ENCODE measurements around the gene OTOGL.
"Not testable (repeated sequence)": the region's sequence is repeated elsewhere in the genome, so short reads cannot be mapped to it uniquely, and the experiment has no call there.

Gene OTOGL, protein sequence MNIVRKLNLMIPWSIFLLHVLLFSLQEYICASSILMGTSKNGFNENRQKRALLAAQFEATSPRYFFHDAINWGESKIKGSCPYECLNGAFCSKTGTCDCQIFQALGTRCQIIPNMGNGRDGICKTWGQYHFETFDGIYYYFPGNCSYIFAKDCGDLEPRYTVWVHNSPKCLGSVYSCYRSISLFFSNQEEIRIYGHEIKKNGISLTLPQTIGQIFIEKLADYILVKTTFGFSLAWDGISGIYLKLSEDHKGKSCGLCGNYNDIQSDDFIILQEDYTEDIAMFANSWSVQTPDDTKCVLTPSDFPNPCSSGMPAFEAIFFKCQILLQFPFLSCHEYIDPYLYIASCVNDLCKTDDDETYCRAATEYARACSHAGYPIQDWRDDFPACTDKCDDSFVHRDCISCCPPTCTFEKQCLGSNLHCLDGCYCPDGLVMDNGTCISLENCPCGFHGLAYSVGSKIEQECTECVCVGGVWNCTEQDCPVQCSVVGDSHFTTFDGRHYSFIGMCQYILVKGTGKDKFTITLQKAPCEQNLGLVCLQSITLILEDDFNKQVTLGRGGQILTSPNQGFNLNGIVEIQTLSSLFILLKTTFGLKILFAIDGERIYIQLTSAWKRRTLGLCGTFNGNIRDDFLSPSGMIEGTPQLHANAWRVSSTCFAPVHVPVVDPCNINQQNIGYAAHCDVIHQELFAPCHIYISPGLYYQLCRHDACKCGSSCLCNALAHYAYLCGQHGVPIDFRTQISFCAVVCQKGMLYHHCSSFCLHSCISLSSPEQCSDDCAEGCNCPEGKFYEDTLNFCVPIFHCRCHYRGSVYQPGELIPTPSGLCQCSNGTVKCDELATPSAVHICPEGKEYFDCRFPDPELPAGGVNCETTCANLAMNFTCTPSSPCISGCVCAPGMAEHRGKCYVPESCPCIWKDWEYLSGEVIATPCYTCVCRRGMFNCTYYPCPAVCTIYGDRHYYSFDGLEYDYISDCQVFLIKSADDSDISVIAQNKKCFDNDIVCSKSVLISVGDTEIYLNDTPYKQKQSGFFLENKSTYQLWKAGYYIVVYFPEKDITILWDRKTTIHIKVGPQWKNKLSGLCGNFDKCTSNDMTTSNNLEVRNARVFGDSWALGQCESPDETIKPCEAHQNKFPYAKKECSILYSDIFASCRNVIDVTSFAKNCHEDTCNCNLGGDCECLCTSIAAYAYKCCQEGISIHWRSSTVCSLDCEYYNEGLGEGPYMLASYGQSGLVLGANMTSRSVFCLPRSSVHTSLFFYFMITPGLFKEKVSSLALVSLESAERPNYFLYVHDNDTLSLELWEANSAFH (N-terminal part only)

DNA sequence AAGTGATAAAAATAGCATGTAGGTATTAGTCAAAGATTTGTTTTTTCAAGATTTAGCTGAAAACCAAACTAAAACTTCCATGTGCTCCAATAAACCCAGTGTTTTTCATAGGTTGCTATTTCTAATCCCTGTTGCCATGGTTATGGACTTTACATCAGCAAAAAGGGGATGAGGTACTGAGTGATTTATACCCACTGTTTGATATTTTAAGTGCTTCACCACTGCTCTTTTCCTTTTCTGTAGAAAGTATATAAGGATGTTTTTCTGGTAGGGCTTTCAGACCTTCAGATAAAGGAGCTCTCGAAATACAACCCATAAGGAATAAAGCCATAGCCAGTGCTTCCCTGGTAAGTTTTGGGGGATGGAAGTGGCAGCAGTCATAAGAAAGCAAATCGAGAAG, at the start of gene OTOGL:
OTOGL (plus strand) TSS at position 279 of the 400 bp plus-strand sequence. CDS start 109,895 bp downstream, outside the sequence.
- DNase-seq: no peak

DNA sequence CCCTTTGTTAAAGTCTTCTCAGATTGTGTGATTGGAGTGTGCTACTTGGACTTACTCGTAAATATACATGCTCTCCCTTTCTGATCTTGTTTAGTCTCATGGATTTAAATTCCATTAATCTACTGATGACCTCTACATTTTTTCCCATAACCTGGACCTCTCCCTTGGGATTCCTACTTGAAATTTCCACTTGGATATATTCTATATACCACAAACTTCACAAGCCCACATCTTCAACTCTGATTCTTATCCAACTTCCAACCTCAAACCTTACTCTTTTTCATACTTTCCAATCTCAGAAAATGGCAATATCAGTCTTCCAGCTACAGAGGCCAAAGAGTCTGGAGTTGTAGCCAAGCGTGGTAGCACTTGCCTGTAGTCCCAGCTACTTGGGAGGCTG, 49.1 kb upstream of the OTOGL start:
- DNase-seq: no peak

DNA sequence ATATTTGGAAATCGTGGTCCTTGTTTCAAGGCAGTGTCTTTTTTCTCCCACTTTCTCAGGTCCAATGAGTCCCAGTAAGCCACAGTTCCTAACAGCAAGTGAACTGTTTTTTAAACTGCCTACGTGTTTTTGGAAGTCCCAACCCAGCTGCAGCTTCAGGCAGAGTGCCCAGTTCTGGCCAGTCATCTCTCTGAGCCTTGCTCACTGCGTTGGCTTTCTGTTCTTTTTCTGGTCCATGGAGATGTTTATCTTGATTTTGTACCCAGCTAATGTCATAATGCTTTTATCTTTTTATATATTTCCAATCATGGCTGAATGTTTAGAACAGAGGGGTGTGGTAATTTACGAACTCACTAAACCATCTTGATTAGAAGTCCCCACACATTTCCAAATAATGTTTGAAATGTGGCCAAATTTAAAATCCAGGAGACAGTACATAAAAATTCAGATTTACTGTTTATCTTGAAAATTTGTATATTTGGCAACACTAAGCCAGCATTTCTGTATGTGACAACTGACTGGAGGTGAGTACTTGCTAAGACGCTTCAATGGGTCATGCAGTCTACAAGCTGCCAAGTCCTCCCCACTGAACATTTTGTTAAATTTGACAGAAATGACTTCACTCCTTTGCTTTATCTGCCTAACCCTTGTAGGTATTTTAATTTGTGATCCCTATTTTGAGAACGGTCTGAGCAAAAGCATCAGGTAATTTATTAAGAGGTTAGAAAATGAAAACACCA, 46.1 kb upstream of the OTOGL start:
- DNase-seq: no peak

DNA sequence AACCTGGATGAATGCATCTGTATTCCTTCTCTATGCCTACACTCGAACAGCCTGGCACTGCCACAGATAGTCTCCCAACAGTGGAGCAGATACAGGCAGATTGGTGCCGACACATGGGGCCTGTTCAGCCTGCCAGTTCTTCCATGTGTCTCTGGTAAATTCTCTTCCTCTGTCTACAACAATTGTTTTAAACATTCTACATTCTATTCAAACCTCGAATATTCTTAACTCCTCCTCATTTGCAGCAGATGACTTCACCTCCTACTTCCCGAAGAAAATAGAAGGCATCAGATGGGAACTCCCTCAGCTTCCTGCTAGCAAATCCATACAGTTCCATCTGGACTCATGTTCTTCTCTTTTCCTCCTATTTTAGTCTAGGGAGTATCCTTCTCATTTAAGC, 43.1 kb upstream of the OTOGL start:
- no peak for DNase-seq

DNA sequence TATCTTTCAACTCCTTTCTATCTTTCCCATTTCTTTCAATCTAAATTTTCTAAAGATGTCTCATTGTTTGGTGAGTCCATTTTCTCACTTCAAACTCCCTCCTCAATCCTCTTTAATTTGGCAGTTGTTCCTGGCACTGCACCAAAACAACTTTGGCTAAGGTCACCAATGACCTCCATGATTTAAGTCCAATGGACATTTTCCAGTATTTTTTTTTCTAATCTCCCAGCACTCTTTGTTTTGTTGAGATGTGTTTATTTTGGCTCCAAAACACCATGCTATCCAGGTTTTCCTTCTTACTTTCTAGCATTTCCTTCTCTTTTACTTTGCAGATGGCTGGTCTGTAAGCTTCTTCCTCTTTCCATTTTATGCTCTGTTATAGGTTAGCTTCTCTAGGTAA, 42.5 kb upstream of the OTOGL start:
- DNase-seq: no peak

DNA sequence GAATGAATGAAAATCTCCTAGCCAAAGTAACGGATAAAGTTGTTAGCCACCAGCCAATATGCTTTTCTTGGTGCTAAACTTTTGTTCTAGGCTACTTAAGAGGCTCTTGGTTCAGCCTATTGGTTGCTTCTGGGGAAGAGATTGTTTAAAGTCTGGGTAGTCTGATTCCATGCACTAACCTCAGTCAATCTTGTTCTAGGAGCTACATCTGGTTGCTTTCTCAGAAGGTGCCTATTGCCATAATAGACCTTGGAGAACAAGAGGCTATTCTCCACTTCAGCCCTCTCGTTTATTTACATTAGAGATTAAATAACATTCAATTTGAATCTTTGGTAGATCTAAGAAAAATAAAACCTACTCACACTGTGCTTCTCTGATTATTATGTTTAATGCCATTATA, 40.8 kb upstream of the OTOGL start:
- no peak for DNase-seq

DNA sequence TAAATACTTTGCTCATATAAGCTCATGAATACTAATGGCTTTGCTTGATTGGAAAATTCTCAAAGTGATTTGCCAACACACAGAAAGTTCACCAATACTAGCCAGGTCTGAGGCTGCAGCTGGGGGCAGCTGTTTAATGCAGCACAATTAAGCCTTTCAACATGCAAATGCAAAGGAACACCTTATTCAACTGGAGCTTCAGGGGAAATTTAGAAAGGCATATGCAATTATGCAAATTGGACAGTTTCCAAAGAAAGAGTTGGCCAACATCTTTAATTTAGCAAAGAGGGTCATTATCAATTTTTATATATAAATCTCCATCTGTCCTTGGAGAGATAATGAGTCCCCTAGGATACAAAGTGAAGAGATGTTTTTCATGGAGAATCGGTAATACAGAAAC, 40.2 kb upstream of the OTOGL start:
- DNase-seq: no peak

DNA sequence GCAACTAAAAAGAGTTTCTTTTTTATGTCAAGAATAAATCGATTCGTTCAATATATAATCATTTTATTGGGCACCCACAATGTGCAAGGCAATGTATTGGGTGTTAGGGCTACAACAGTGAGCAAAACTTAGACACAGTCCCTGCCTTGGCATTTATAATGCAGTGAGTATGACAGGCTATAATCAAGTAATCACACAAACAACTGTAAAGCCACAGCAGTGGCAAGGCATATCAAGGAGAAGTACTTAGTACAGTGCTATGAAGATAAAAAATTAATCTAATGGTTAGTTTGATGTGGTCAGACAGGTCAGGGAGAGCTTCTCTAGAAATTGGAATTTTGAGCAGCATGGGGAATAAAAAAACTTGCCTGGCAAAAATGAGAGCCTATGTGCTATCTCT, 39.5 kb upstream of the OTOGL start:
- DNase-seq: no peak

DNA sequence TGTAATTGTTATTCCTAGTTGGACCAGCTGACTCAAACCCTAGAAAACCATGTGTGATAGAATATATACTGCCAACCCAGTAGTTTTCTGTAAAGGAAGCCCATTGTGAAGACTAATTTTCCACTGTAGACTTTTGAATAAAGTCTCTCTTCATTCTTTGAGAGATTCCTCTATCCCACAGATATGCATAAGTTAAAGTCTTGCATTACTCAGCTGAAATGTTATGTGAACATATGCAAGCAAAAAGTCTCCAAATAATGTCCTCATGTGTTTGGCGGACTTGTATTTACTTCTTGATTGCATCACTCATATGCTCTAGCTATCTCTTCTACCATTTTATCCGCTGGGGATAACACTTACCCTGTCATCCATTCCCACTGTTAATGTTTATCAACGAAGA, 35.1 kb upstream of the OTOGL start:
- no peak for DNase-seq

DNA sequence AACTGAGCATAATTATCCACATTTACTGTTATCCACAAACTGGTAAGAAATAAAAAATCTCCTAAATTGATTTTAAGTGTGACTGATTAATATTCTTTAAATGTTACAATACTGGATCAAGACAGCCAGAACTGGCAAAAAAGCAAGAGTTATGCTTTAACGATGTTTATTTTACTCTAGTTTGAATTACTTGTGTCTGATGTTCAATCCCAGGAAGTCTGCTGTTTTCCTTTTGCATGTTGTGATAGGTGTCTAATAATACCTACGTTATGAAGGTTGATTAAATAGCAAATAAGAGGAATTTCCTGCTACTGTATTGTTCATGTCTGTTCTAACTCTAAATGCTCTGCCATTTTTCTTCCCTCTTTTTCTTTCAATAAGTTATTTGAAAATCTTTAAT, 34.4 kb upstream of the OTOGL start:
- no peak for DNase-seq

DNA sequence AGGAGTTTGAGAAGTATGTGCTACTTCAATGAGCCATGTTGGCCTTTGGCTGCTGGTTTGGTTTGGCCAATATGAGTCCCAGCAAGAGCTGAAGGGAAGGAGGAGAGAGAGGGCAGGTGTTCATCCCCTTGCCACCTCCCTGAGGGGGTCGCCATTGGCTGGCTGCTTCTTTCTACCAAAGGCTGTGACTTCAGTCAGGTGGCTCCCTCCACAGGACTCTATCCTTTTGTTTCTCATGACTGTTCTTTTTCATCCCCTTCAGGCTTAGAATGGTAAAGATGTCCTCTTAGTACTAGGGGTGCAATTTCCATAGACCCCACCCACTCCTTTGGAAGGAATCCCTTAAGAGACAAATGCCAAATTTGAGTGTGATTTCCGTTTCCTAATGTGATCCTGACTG, 31.2 kb upstream of the OTOGL start:
- DNase-seq: no peak

DNA sequence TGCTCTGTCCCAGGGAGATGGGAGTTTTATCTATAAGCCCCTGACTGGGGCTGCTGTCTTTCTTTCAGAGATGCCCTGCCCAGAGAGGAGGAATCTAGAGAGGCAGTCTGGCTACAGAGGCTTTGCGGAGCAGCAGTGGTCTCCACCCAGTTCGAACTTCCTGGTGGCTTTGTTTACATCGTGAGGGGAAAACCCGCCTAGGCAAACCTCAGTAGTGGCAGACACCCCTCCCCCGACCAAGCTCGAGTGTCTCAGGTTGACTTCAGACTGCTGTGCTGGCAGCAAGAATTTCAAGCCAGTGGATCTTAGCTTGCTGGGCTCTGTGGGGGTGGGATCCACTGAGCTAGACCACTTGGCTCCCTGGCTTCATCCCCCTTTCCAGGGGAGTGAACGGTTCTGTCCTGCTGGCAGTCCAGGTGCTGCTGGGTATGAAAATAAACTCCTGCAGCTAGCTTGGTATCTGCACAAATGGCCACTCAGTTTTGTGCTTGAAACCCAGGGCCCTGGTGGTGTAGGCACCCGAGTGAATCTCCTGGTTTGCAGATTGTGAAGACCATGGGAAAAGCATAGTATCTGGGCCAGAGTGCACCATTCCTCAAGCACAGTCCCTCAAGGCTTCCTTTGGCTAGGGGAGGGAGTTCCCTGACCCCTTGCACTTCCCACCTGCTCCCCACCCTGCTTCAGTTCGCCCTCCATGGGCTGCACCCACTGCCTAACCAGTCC, 15.3 kb upstream of the OTOGL start:
- not testable (repeated sequence) for DNase-seq

DNA sequence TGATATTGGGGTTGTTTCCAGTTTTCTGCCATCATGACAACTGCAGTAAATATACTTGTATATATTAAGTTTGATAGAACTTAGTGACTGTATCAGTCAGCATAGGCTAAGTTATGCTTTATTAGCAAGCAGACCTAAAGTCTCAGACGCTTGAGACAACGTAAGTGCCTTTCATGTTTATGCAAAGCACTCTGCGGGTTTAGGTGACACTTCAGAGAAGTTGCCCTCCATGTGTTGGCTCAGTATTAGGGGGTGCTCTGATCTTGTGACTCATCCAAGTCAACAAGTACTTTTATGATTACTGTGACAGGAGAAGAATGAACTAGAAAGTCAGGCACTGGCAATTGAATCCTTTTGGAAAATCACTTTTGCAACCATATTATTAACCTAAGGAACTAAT, 13.3 kb upstream of the OTOGL start:
- no peak for DNase-seq

DNA sequence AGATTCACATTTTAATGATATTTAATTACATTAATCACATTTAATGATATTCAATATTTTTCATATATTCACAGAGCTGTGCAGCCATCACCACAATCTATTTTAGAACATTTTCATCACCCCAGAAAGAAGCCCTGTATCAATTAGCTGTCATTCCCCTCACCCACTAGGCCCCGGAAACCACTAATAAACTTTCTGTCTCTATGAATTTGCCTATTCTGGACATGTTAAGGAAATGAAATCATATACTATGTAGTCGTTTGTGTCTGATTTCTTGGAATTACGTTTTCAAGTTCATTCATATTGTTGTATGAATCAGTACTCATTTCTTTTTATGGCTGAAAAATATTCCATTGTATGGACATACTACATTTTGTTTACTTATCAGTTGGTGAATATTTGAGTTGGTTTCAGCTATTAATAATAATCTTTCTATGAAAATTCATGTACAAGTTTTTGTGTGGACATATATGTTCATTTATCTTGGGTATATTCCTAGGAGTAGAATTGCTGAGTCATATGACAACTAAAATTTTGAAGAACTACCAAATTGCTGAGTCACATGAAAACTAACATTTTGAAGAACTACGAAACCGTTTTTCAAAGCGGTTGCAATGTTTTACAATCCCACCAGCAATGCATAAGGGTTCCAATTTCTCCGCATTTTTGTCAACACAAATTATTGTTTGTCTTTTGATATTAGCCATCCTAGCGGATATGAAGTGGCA, 11.7 kb upstream of the OTOGL start:
- DNase-seq: no peak

DNA sequence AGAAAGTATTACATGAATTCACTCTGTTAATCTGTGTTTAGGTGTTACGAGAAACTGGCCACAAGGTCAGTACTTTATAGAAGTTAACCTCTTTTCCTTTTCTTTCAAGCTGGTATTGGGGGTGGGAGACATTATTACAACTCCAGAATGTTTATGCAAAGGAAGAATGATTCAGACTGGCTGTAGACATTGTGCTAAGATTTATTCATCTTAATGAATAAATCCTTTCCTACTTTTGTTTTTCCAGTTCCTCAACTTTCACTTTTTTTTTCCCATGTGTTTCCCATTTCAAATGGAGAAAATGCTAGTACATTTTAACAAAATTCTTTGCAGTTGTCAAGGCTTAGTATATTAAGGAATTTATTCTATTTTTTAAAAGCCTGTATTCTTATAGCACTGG, 1.3 kb downstream of the OTOGL start:
- DNase-seq: no peak

DNA sequence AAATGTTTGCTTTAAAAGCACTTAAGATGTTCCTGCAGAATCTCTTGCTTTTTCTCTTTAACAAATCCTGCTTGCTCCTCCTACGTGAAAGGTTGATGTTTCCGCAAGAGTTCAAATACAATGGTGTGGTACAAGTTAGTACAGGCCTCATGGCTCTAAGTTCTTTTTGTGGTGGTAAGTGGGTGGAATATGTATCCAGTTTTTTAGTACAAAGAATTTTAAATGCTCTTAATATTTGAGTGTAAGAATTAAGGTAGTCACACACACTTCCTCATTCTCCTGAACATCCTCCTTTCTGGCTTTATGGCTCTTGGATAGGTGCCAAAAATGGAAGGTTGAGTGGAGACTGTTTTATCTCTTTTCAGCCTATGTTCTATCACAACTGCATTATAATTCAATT, 1.8 kb downstream of the OTOGL start:
- no peak for DNase-seq

DNA sequence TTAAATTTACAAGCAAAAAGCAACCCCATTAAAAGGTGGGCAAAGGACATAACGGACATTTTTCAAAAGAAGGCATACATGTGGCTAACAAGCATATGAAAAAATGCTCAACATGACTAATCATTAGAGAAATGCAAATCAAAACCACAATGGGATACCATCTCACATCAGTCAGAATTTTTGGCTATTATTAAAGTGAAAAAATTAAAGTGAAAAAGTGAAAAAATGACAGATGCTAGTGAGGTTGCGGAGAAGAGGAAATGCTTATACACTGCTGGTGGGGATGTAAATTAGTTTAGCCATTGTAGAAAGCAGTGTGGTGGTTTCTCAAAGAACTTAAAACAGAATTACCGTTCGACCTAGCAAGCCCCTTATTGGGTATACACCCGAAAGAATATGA, 7.9 kb downstream of the OTOGL start:
- DNase-seq: no peak

DNA sequence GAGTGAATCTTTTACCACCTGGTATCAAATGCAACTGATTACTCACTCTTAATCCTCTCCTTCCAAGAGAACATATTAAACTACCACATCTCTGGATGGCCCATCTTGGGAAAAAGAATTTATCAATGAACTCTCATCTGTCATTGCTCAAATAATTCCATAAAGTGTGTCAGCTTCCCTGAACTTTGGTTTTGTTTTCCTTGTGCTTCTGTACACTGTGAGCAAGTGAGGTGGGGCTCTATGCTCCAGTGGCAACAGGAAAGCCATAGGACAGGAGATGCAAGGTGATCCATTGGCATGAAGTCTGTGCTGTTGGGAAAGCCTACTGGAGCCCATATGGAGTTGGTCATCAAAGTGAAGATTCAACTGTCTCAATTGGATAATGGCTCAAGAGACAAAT, 17.4 kb downstream of the OTOGL start:
- no peak for DNase-seq

DNA sequence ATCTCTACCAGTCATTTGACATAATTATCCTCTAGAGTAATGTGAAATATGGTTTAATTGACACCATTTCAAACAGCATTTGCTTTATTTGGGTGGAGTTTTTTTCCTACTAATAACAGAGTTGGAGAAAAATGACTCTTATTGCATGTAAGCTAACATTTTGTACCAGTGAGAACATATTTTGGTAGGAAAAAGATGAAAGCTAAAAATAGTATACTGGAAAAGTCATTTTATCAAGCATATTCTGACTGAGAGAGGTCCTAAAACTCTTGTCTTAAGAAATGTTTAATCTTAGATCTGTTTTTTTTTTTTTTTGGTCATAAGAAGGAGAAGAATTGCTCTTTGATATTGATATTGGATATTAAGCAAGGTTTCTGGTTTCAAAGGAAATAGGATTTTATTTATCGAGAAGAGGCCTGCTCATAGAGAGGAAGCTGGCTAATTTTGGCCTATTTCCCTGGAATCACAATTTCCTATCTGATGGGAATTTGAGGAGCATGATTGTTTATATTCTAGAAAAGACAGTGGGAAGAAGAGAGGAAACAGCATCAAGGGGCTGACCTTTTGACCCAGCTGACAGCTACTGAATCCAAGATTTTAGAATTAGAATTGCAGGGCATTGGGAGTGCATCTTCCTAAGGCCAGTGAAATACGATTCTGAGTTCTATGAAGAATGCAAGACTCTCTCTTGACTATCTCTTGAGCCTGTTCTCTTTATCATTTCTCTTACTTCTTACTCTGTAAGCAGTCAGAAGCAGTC, 19.4 kb downstream of the OTOGL start:
- DNase-seq: no peak

DNA sequence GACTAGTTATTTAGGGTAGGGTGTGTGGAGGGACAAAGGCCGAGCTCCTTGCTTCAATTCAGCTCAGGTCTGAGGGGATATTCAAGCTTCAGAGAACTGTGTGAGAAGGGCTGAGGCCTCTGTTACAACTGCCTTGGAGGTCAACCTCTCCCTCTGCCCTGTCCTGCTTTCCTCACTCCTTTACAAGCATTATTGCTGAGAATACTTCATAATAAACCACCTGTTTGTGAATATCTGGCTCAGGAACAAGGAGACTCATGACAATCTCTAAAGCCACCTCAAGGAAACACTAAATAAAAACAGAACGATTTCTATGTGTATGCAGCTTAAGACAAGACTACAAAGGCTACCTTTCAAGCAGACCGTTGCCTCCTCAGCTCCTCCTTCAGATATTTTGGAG, 21.7 kb downstream of the OTOGL start:
- no peak for DNase-seq

Data from KG1 (cell line).